ENCODE measurements around the gene PTPRN2. TPM values are rescaled to one million over a fixed set of nuclear protein-coding genes. Genes with fewer than 3 reads are reported as not detected.

Gene PTPRN2
- total and polyA plus RNA-seq, 9 of the 15 experiments (the other 6 are each of a cell fraction or from before 2014, with no cell fraction given), result not detected

DNA sequence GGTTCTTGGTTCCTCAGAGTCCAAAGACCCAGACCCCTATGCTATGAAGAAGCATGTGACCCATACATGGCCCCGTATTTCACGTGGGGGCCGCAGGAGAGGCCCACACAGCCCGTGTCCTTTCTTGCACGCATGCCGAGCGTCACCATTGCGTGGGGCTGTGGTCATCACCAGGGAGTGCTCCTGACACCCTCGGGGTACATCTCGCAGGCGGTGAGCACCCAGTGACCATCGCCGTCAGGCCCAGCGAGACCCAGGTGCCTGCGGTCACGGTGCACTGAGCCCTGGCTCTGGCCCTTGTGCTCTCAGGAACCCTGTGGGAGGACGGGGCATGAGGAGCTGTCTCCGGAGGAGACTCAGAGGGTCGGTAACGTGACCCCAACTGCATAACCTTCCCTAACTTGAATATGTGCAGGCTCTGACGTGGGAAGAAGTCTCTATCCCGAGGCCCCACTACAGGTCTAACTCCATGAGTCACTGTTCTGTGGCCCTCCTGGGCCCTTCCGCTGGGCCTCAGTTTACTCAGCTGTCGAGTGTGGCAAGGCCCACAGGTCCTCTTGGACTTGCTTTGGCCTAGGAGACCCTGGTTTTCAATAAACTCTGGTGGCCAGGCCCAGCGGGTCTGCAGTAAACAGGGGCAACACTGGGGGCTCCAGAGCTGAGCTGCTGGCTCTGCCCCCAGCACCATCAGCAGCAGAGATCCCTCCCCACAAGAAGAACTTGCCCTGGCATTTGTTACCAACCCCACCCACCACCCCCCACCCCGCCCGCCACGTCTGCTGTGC lies 503.9 kb downstream of the PTPRN2 start (continued):
- TF ChIP-seq TSC22D4 (tag; IDR thresholded peaks at IDR 0.05), result no peak
- no peak for TF ChIP-seq FOXM1 (IDR thresholded peaks at IDR 0.05; ENCODE audit: low read depth)
- no peak for TF ChIP-seq FOXM1 (CRISPR knock-in tag; IDR thresholded peaks at IDR 0.05; ENCODE audit: low read depth)

DNA sequence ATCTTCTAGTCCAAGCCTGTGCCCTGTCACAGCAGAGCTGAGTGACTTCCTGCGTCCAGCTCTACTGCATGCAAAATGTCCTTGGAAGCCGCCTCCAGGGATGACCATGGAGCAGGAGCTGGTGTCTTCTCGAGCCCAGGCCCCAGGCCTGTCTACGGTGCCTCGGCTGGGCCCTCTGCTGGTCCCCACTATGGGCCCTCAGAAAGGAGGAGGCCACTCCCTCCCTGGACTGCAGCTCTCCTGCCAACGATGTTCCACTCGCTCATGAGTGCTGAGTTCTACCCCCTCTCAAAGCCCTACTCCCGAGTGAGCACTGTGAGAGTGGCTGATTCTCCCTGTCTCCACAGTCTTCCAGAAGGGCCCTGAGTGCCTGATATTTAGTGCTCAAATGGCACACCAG lies 504.9 kb downstream of the PTPRN2 start:
- CTCF ChIA-PET (ENCODE audit: low intra/inter-chr PET ratio), result no interaction called here
- in situ Hi-C loops (cut with MboI), result no loop called here
- H3K9me3 ChIP-seq (replicated peaks; ENCODE audit: control insufficient read depth, insufficient read depth, low read depth, low read length), result no peaks in the 10 kb centered on the region
- H3K4me1 ChIP-seq (replicated peaks in 1 of 2; ENCODE audit: control insufficient read depth in 2 of 2, insufficient read depth in 2 of 2, low read length in 2 of 2), result no peaks in the 10 kb centered on the region
- H3K9ac ChIP-seq (ENCODE audit: insufficient read depth in 1 of 2, low read depth in 2 of 2, low read length in 2 of 2), result no peak overlapping the region
- intact Hi-C loops (cut with micrococcal nuclease), result no loop called here
- no peak overlapping the region for H3K27ac ChIP-seq (ENCODE audit: extremely low read depth, low read depth, low read length)
- H3K9me1 ChIP-seq (ENCODE audit: control insufficient read depth, insufficient read depth, low read length), result no peaks in the 10 kb centered on the region
- no peak for FAIRE-seq
- WGBS (ENCODE audit: insufficient coverage, low coverage, missing lambda C conversion rate), result 0% methylated on average over 6 of the region's 8 CpGs
- no peaks in the 10 kb centered on the region for H4K20me1 ChIP-seq (replicated peaks; ENCODE audit: control insufficient read depth, insufficient read depth, low read length)
- no peak overlapping the region for H3K4me3 ChIP-seq
- H3K4me2 ChIP-seq (ENCODE audit: insufficient read depth, low read length), result no peak overlapping the region
- no peaks in the 10 kb centered on the region for H3K79me2 ChIP-seq (ENCODE audit: control insufficient read depth, insufficient read depth, low read length)
- no TSS peak for BruUV-seq (replicated peaks)
- H3K36me3 ChIP-seq (ENCODE audit: control insufficient read depth, insufficient read depth, low read length), result no peaks in the 10 kb centered on the region
- no peak overlapping the region for H2AFZ ChIP-seq (ENCODE audit: low read depth, low read length)
- peaks cover 12 to 44% of the 10 kb centered on the region in 2 experiments; a peak in 4 of 5 replicates for H3K27me3 ChIP-seq (ENCODE audit: control insufficient read depth in 2 of 2, insufficient read depth in 2 of 2, low read length in 2 of 2)
- ATAC-seq, result peak; percentile 50
- DNase-seq (ENCODE audit: extremely low read depth in 1 of 4, low spot score in 3 of 4), result no peak
- POLR2A ChIA-PET, result no interaction called here
- TF ChIP-seq SRSF1 (IDR thresholded peaks at IDR 0.05; ENCODE audit: low read depth, low read length) (no peak), CHCHD3 (CRISPR knock-in tag; IDR thresholded peaks at IDR 0.05) (no peak), SAFB2 (IDR thresholded peaks at IDR 0.05; ENCODE audit: borderline replicate concordance, low read depth, low read length, severe bottlenecking) (no peak), RBBP5 (IDR thresholded peaks at IDR 0.05; ENCODE audit: borderline replicate concordance, insufficient read depth, low read length, poor library complexity, severe bottlenecking) (no peak), RUNX1 (IDR thresholded peaks at IDR 0.05; ENCODE audit: low read depth) (no peak), LARP7 (IDR thresholded peaks at IDR 0.05) (no peak), ZNF212 (CRISPR knock-in tag; IDR thresholded peaks at IDR 0.05) (no peak), SMARCA5 (IDR thresholded peaks at IDR 0.05) (no peak), SP2 (IDR thresholded peaks at IDR 0.05; ENCODE audit: extremely low read depth, low read depth, low read length, poor library complexity, severe bottlenecking) (no peak)
- TF ChIP-seq, protein P1, sequence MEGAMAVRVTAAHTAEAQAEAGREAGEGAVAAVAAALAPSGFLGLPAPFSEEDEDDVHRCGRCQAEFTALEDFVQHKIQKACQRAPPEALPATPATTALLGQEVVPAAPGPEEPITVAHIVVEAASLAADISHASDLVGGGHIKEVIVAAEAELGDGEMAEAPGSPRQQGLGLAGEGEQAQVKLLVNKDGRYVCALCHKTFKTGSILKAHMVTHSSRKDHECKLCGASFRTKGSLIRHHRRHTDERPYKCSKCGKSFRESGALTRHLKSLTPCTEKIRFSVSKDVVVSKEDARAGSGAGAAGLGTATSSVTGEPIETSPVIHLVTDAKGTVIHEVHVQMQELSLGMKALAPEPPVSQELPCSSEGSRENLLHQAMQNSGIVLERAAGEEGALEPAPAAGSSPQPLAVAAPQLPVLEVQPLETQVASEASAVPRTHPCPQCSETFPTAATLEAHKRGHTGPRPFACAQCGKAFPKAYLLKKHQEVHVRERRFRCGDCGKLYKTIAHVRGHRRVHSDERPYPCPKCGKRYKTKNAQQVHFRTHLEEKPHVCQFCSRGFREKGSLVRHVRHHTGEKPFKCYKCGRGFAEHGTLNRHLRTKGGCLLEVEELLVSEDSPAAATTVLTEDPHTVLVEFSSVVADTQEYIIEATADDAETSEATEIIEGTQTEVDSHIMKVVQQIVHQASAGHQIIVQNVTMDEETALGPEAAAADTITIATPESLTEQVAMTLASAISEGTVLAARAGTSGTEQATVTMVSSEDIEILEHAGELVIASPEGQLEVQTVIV (CRISPR knock-in tag; IDR thresholded peaks at IDR 0.05; ENCODE audit: borderline replicate concordance), result no peak
- TF ChIP-seq, protein P2, sequence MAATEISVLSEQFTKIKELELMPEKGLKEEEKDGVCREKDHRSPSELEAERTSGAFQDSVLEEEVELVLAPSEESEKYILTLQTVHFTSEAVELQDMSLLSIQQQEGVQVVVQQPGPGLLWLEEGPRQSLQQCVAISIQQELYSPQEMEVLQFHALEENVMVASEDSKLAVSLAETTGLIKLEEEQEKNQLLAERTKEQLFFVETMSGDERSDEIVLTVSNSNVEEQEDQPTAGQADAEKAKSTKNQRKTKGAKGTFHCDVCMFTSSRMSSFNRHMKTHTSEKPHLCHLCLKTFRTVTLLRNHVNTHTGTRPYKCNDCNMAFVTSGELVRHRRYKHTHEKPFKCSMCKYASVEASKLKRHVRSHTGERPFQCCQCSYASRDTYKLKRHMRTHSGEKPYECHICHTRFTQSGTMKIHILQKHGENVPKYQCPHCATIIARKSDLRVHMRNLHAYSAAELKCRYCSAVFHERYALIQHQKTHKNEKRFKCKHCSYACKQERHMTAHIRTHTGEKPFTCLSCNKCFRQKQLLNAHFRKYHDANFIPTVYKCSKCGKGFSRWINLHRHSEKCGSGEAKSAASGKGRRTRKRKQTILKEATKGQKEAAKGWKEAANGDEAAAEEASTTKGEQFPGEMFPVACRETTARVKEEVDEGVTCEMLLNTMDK (IDR thresholded peaks at IDR 0.05; ENCODE audit: borderline replicate concordance, insufficient read depth, low read depth, low read length, poor library complexity, severe bottlenecking), result no peak
- TF ChIP-seq, protein P3, sequence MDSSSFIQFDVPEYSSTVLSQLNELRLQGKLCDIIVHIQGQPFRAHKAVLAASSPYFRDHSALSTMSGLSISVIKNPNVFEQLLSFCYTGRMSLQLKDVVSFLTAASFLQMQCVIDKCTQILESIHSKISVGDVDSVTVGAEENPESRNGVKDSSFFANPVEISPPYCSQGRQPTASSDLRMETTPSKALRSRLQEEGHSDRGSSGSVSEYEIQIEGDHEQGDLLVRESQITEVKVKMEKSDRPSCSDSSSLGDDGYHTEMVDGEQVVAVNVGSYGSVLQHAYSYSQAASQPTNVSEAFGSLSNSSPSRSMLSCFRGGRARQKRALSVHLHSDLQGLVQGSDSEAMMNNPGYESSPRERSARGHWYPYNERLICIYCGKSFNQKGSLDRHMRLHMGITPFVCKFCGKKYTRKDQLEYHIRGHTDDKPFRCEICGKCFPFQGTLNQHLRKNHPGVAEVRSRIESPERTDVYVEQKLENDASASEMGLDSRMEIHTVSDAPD (CRISPR knock-in tag; IDR thresholded peaks at IDR 0.05), result no peak
